Measurements from ENCODE around the gene RXFP4.

GRCh38 chr1:155910621-155911121 is 30.8 kb upstream of the RXFP4 start:
- TF ChIP-seq POLR2A (IDR thresholded peaks at IDR 0.05) (no peak), CTCF (IDR thresholded peaks at IDR 0.05) (no peak)
